HG03159 (cell line): Measurements from ENCODE around the gene SPNS2.

ENCODE experiments used
- ATAC-seq: cut with Tn5 transposase; IDR thresholded peaks from one replicate; pipeline ENCODE4 v1.9.1; 2021; ENCODE audit warnings: mild to moderate bottlenecking, moderate library complexity; ENCODE audit not compliant: unreplicated experiment

The SPNS2 gene

GRCh38 chr17:4584917-4585637 is 86.4 kb downstream of the SPNS2 start:
- ATAC-seq, result no peak

GRCh38 chr17:4585638-4585994 is 86.9 kb downstream of the SPNS2 start:
- ATAC-seq, result no peak

- no peak for ATAC-seq
These were observed 87.4 kb downstream of the SPNS2 start for GRCh38 chr17:4586043-4586442.

- ATAC-seq, result no peak
These were observed 88.5 kb downstream of the SPNS2 start for GRCh38 chr17:4587195-4587594.

GRCh38 chr17:4587803-4588202 is 89.1 kb downstream of the SPNS2 start:
- no peak for ATAC-seq

- no peak for ATAC-seq
These were observed 89.7 kb downstream of the SPNS2 start for GRCh38 chr17:4588391-4588790.
